ENCODE results near the gene STX4. TPM values are rescaled to one million over a fixed set of nuclear protein-coding genes. Genes with fewer than 3 reads are reported as not detected.
A peak's percentile ranks its signal among the peaks of the same experiment; 100 is the strongest.

Gene STX4
- total and polyA plus RNA-seq, 4 donors, result 11.4 to 22.1 (median 17.4) TPM

DNA sequence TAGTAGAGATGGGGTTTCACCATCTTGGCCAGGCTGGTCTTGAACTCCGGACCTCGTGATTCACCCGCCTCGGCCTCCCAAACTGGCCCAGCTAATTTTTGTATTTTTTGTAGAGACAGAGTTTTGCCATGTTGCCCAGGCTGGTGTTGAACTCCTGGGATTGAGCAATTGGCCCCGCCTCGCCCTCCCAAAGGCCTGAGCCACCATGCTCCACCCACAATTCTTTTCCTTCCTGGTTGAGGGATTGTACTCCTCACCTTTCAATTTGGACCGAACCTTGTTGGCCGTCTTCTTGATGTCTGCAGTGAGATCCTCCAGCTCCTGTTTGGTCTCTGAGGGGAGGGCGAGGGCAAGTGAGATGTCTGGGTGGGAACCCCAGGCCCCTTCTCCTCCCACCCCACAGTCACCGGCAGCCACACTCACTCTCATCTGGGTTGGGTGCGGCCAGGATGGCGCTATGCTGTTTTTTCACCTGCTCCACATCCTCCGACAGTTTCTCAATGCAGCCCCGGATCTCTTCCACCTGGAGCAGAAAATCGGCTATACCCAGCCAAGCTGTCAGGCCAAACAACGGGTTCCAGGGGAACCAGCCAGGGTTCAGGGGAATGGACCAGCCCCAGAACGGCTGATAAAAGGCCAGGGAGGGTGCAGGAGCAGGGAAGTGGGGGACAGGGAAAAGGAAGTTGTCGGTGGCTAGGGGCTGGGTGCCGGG, 32.5 kb upstream of the STX4 start:
- Histone ChIP-seq H3K36me3 (ENCODE audit: control insufficient read depth in 4 of 4, insufficient read depth in 3 of 4, low read depth in 1 of 4, low read length in 3 of 4) (no peaks in the 10 kb centered on the region), H3K27ac (ENCODE audit: low read depth in 1 of 2, low read length in 2 of 2) (no peak overlapping the region), H3K27me3 (ENCODE audit: control insufficient read depth in 4 of 4, insufficient read depth in 4 of 4, low read length in 3 of 4) (no peaks in the 10 kb centered on the region), H3K4me1 (ENCODE audit: control insufficient read depth in 4 of 4, insufficient read depth in 4 of 4, low read length in 3 of 4) (peaks cover 3 to 36% (median 30%) of the 10 kb centered on the region in 4 donors), H3K9ac (ENCODE audit: low read depth in 1 of 2, low read length in 2 of 2) (no peak overlapping the region), H3K9me3 (ENCODE audit: control insufficient read depth in 4 of 4, low read length in 3 of 4) (no peaks in the 10 kb centered on the region), H3K4me3 (ENCODE audit: low read depth in 1 of 3, low read length in 3 of 3) (no peak overlapping the region)
- DNase-seq (ENCODE audit: low spot score), result no peak
- TF ChIP-seq EGR1 (IDR thresholded peaks at IDR 0.05; ENCODE audit: low read depth in 2 of 2), result no peak
- TF ChIP-seq RAD21 (IDR thresholded peaks at IDR 0.05), result no peak
- no peak for TF ChIP-seq FOXA1 (IDR thresholded peaks at IDR 0.05)
- 84% methylated on average over 19 of the region's 19 CpGs for WGBS

DNA sequence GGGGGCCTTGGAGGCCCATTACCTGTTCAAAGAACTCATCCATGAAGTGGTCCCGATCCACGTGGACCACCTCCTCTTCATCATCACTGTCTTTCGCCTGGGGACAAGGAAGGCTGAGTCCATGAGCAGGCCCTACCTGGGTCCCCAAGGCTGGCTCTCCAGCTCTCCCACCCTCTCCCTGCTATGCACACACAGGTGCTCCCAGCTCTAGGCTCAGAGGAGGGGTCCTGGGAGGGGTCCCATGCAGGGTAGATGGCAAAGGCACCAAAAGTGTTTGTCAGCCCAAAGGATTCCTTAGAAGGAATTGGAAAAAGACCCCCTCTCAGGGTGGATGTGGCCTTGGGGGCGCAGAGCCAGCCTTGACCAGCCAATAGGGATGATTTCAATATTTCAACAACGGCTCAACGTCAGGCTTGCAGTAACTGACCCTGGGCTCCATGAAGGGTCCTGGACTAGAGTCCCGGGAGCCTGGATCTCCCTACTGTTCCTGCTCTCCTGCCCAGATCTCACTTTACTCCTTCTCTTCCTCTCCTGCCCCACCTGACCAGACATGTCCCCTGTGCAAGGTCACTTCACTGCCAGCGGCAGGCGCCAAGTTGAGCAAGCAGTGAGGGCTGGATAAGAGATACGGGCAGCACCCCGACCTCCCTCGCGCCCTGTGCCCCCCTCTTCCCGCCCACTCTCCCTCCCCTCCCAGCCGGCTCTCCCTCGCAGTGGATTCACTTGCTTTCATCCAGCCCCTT, 31.7 kb upstream of the STX4 start:
- Histone ChIP-seq H3K4me1 (ENCODE audit: control insufficient read depth in 4 of 4, insufficient read depth in 4 of 4, low read length in 3 of 4) (peaks cover 3 to 36% (median 27%) of the 10 kb centered on the region in 4 donors), H3K9ac (ENCODE audit: low read depth in 1 of 2, low read length in 2 of 2) (no peak overlapping the region), H3K27ac (ENCODE audit: low read depth in 1 of 2, low read length in 2 of 2) (no peak overlapping the region), H3K36me3 (ENCODE audit: control insufficient read depth in 4 of 4, insufficient read depth in 3 of 4, low read depth in 1 of 4, low read length in 3 of 4) (no peaks in the 10 kb centered on the region), H3K27me3 (ENCODE audit: control insufficient read depth in 4 of 4, insufficient read depth in 4 of 4, low read length in 3 of 4) (no peaks in the 10 kb centered on the region), H3K4me3 (ENCODE audit: low read depth in 1 of 3, low read length in 3 of 3) (no peak overlapping the region), H3K9me3 (ENCODE audit: control insufficient read depth in 4 of 4, low read length in 3 of 4) (no peaks in the 10 kb centered on the region)
- WGBS, result 41% methylated on average over 16 of the region's 16 CpGs
- DNase-seq (ENCODE audit: low spot score), result no peak
- TF ChIP-seq TAF1 (conservative IDR thresholded peaks at IDR 0.05), result no peak
- TF ChIP-seq, protein P1, sequence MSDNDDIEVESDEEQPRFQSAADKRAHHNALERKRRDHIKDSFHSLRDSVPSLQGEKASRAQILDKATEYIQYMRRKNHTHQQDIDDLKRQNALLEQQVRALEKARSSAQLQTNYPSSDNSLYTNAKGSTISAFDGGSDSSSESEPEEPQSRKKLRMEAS (IDR thresholded peaks at IDR 0.05), result no peak
- peak; percentile 18 to 31 for TF ChIP-seq HNF4A (conservative IDR thresholded peaks at IDR 0.05)

DNA sequence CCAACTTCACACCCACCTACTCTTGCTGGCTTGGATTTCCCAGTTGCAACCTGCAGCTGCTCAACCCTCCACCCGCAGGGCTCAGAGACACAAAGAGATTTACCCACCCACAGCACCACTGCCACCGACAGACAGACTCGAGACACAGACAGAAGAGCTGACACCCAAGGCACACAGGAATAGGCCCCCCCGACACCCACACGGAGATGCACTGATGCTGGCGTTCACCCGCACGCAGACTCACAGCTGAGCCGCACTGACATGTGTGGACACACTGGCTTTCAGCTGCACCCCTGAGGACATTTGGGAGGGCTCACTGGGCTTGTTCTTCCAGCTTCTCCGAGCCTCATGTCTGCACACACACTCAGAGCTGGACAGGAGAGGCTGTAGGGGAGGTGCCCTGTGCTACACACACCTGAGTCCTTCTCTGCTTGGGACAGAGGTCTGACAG, 31.1 kb upstream of the STX4 start:
- no peak overlapping the region for H3K4me3 ChIP-seq (ENCODE audit: low read depth in 1 of 3, low read length in 3 of 3)

More for the DNA sequence above, 31.1 kb upstream of the STX4 start:
- no peak overlapping the region for H3K27ac ChIP-seq (ENCODE audit: low read depth in 1 of 2, low read length in 2 of 2)
- no peaks in the 10 kb centered on the region for H3K9me3 ChIP-seq (ENCODE audit: control insufficient read depth in 4 of 4, low read length in 3 of 4)
- no peak for DNase-seq (ENCODE audit: low spot score)
- H3K36me3 ChIP-seq (ENCODE audit: control insufficient read depth in 4 of 4, insufficient read depth in 3 of 4, low read depth in 1 of 4, low read length in 3 of 4), result no peaks in the 10 kb centered on the region
- WGBS, result 81% methylated on average over 10 of the region's 10 CpGs
- peaks cover 3 to 36% (median 27%) of the 10 kb centered on the region in 4 donors for H3K4me1 ChIP-seq (ENCODE audit: control insufficient read depth in 4 of 4, insufficient read depth in 4 of 4, low read length in 3 of 4)
- TF ChIP-seq NR2F2 (IDR thresholded peaks at IDR 0.05) (no peak), RAD21 (IDR thresholded peaks at IDR 0.05) (no peak)
- TF ChIP-seq, protein P2, sequence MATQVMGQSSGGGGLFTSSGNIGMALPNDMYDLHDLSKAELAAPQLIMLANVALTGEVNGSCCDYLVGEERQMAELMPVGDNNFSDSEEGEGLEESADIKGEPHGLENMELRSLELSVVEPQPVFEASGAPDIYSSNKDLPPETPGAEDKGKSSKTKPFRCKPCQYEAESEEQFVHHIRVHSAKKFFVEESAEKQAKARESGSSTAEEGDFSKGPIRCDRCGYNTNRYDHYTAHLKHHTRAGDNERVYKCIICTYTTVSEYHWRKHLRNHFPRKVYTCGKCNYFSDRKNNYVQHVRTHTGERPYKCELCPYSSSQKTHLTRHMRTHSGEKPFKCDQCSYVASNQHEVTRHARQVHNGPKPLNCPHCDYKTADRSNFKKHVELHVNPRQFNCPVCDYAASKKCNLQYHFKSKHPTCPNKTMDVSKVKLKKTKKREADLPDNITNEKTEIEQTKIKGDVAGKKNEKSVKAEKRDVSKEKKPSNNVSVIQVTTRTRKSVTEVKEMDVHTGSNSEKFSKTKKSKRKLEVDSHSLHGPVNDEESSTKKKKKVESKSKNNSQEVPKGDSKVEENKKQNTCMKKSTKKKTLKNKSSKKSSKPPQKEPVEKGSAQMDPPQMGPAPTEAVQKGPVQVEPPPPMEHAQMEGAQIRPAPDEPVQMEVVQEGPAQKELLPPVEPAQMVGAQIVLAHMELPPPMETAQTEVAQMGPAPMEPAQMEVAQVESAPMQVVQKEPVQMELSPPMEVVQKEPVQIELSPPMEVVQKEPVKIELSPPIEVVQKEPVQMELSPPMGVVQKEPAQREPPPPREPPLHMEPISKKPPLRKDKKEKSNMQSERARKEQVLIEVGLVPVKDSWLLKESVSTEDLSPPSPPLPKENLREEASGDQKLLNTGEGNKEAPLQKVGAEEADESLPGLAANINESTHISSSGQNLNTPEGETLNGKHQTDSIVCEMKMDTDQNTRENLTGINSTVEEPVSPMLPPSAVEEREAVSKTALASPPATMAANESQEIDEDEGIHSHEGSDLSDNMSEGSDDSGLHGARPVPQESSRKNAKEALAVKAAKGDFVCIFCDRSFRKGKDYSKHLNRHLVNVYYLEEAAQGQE (IDR thresholded peaks at IDR 0.05), result no peak
- TF ChIP-seq, protein P3, sequence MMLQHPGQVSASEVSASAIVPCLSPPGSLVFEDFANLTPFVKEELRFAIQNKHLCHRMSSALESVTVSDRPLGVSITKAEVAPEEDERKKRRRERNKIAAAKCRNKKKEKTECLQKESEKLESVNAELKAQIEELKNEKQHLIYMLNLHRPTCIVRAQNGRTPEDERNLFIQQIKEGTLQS (IDR thresholded peaks at IDR 0.05), result no peak
- H3K27me3 ChIP-seq (ENCODE audit: control insufficient read depth in 4 of 4, insufficient read depth in 4 of 4, low read length in 3 of 4), result no peaks in the 10 kb centered on the region
- H3K9ac ChIP-seq (ENCODE audit: low read depth in 1 of 2, low read length in 2 of 2), result no peak overlapping the region

Measured in liver (tissue), 9 donors.